Panc1 (cell line): ENCODE results near the gene GNLY. TPM values are rescaled to one million over a fixed set of nuclear protein-coding genes. Genes with fewer than 3 reads are reported as not detected.

Experiments
- ATAC-seq: fragments of 200-7000 bp; cut with Tn5 transposase; 2 replicates; pipeline ENCODE4 v1.9.1; 2020; ENCODE audit warnings: mild to moderate bottlenecking, moderate library complexity
- BruUV-seq: library from RNA; stranded (reverse); fragments of 400-500 nt; replicated peaks from 2 replicates; lab custom pipeline; 2021; lab: Mats Ljungman, UMichigan
- CTCF ChIA-PET: fragments of 300-600 bp; sonication (Branson Sonifier 250); formaldehyde crosslinking; loops from one replicate; lab custom pipeline; 2022; ENCODE audit warnings: antibody characterized with exemption; lab: Charles Lee
- POLR2A ChIA-PET: fragments of 300-600 bp; sonication (Branson Sonifier 250); formaldehyde crosslinking; loops from one replicate; lab custom pipeline; 2022; ENCODE audit warnings: antibody characterized with exemption; lab: Charles Lee
- DNase-seq: peaks from one replicate; pipeline ENCODE4 v3.0.0-alpha.2; 2010; ENCODE audit warnings: low read depth, low spot score
- H3K27ac ChIP-seq: 2 replicates; pipeline ENCODE4 v1.5.1; 2011; ENCODE audit warnings: mild to moderate bottlenecking, low read length, inconsistent platforms
- H3K27me3 ChIP-seq: fragments of 200-500 bp; sonication (Bioruptor generic); 2 replicates; pipeline ENCODE4 v1.6.0; 2014; ENCODE audit warnings: low read length, inconsistent platforms; ENCODE audit not compliant: control insufficient read depth, insufficient read depth
- H3K36me3 ChIP-seq: fragments of 200-500 bp; sonication (Bioruptor generic); 2 replicates; pipeline ENCODE4 v1.5.1; 2014; ENCODE audit warnings: inconsistent platforms, mild to moderate bottlenecking, low read length, moderate library complexity; ENCODE audit not compliant: control insufficient read depth, insufficient read depth
- H3K4me1 ChIP-seq: 2 replicates; pipeline ENCODE4 v1.5.1; 2011; ENCODE audit warnings: inconsistent platforms, mild to moderate bottlenecking, low read length, moderate library complexity; ENCODE audit not compliant: control insufficient read depth, insufficient read depth
- H3K4me3 ChIP-seq, 2 experiments: 2 replicates each; pipeline ENCODE4 v1.5.1; 2011 to 2012; ENCODE audit warnings: low read depth in 2 of 2, low read length in 2 of 2, mild to moderate bottlenecking in 2 of 2, inconsistent platforms in 1 of 2, moderate library complexity in 1 of 2
- H3K9me3 ChIP-seq: fragments of 200-500 bp; sonication (Bioruptor generic); 2 replicates; pipeline ENCODE4 v1.5.1; 2014; ENCODE audit warnings: low read depth, mild to moderate bottlenecking, inconsistent platforms, low read length, moderate library complexity; ENCODE audit not compliant: control insufficient read depth, insufficient read depth
- SIN3A ChIP-seq: IDR thresholded peaks from 2 replicates; pipeline ENCODE4 v1.6.1; 2012; ENCODE audit warnings: low read depth, mild to moderate bottlenecking, low read length, moderate library complexity, borderline replicate concordance; ENCODE audit not compliant: insufficient read depth
- TCF7L2 ChIP-seq: IDR thresholded peaks from 2 replicates; pipeline ENCODE4 v1.6.1; 2011; ENCODE audit warnings: mild to moderate bottlenecking, low read depth, low read length, inconsistent platforms
- in situ Hi-C: cut with HindIII; loops from 2 replicates; pipeline ENCODE4 v1.10.0; 2016; ENCODE audit warnings: low sequenced_read_pairs, low pct_unique_long_range_greater_than_20kb
- intact Hi-C: fragments of 100-400 bp; cut with micrococcal nuclease; formaldehyde crosslinking; loops from one replicate; pipeline ENCODE4 v1.10.0; 2022; ENCODE audit not compliant: unreplicated experiment
- total RNA-seq: library from RNA; stranded (reverse); gene quantifications from one replicate; pipeline ENCODE4 v1.2.1, GENCODE V29; 2021; ENCODE audit not compliant: unreplicated experiment
- TF ChIP-seq, protein P1 (sequence below), 2 experiments: IDR thresholded peaks; 2 replicates each; pipeline ENCODE4 v1.6.1; 2011 to 2012; ENCODE audit warnings: low read depth in 2 of 2, control low read depth in 1 of 2, low read length in 1 of 2, mild to moderate bottlenecking in 1 of 2, moderate library complexity in 1 of 2; ENCODE audit not compliant: insufficient read depth in 1 of 2

Gene GNLY
- total RNA-seq, 1 experiment from 2014 or later: not detected

GRCh38 chr2:85732467-85733120 is 38.4 kb downstream of the GNLY start:
- H3K27ac ChIP-seq: no peak overlapping the region
- no peak overlapping the region for H3K4me3 ChIP-seq
- TF ChIP-seq TCF7L2: no peak
- no peaks in the 10 kb centered on the region for H3K9me3 ChIP-seq
- no TSS peak for BruUV-seq
- no peak for ATAC-seq
- intact Hi-C loops (no loop called here), in situ Hi-C loops (no loop called here)
- no peaks in the 10 kb centered on the region for H3K36me3 ChIP-seq
- peaks cover 11% of the 10 kb centered on the region for H3K4me1 ChIP-seq
- ChIA-PET CTCF (interaction anchor here (0.6 kb wide), 1 partner anchor 31 kb away, joined by 3 read pairs; no protein-coding TSS in a partner anchor), POLR2A (no interaction called here)
- DNase-seq: no peak
- H3K27me3 ChIP-seq: no peaks in the 10 kb centered on the region

DNA sequence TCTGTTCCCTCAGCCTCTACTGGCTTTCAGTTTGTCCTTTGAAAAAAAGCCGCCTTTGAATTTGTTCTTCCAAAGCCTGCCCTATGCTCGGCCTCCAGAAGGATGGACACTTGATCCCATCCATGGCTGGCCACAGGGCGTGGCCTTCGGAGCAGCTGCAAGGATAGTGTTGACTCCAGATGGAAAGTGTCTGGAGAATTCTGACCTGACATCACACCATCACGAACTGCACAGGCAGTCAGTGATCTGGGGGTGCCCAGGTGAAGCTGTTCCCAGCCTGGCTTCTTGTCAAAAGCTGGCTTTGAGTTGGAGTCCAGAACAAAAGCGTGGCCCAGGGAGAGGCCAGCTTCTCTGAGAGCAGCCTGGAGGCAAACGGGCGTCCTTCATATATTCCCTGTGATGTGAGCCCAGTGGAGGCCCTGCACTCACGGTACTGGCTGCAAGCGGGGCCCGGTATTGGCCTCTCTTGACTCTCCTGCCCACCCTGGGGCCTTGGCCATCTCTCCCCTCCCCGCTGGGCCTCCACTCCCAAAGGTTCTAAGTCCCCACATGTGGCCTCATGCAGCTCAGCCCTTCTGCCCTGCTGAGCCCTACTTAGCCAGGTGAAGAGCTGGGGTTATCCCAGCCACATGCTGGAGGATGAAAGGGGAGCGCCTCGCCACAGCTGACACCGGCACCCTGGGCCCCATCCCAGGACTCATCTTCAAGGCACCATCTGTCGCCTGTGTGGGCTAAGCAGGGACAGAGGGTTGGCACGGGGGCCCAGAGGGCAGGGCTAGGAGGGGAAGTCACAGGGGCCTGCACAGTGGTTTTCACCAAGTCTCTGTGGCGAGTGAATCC is 39.2 kb downstream of the GNLY start:
- ATAC-seq (no peak), DNase-seq (no peak)
- Histone ChIP-seq H3K4me3 (no peak overlapping the region), H3K36me3 (no peaks in the 10 kb centered on the region), H3K27me3 (no peaks in the 10 kb centered on the region), H3K9me3 (no peaks in the 10 kb centered on the region), H3K4me1 (peaks cover 5% of the 10 kb centered on the region; the same call in 1 of the 2 replicates), H3K27ac (no peak overlapping the region)
- in situ Hi-C loops: no loop called here
- no peak for TF ChIP-seq SIN3A
- TF ChIP-seq TCF7L2: no peak
- TF ChIP-seq, protein P1, sequence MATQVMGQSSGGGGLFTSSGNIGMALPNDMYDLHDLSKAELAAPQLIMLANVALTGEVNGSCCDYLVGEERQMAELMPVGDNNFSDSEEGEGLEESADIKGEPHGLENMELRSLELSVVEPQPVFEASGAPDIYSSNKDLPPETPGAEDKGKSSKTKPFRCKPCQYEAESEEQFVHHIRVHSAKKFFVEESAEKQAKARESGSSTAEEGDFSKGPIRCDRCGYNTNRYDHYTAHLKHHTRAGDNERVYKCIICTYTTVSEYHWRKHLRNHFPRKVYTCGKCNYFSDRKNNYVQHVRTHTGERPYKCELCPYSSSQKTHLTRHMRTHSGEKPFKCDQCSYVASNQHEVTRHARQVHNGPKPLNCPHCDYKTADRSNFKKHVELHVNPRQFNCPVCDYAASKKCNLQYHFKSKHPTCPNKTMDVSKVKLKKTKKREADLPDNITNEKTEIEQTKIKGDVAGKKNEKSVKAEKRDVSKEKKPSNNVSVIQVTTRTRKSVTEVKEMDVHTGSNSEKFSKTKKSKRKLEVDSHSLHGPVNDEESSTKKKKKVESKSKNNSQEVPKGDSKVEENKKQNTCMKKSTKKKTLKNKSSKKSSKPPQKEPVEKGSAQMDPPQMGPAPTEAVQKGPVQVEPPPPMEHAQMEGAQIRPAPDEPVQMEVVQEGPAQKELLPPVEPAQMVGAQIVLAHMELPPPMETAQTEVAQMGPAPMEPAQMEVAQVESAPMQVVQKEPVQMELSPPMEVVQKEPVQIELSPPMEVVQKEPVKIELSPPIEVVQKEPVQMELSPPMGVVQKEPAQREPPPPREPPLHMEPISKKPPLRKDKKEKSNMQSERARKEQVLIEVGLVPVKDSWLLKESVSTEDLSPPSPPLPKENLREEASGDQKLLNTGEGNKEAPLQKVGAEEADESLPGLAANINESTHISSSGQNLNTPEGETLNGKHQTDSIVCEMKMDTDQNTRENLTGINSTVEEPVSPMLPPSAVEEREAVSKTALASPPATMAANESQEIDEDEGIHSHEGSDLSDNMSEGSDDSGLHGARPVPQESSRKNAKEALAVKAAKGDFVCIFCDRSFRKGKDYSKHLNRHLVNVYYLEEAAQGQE (IDR thresholded peaks at IDR 0.05; ENCODE audit: insufficient read depth in 1 of 2, low read depth in 2 of 2, low read length in 1 of 2): no peak
- ChIA-PET CTCF (no interaction called here), POLR2A (no interaction called here)
- intact Hi-C loops: no loop called here
- no TSS peak for BruUV-seq

GRCh38 chr2:85734015-85734414 is 39.9 kb downstream of the GNLY start:
- intact Hi-C loops: no loop called here
- POLR2A ChIA-PET: interaction anchor here (0.8 kb wide), 1 partner anchor 11 kb away, joined by 3 read pairs; no protein-coding TSS in a partner anchor
- Histone ChIP-seq H3K27ac (no peak overlapping the region), H3K36me3 (no peaks in the 10 kb centered on the region), H3K27me3 (no peaks in the 10 kb centered on the region), H3K4me3 (no peak overlapping the region), H3K9me3 (no peaks in the 10 kb centered on the region), H3K4me1 (peaks cover 3% of the 10 kb centered on the region; the same call in 1 of the 2 replicates)
- no peak for TF ChIP-seq TCF7L2
- CTCF ChIA-PET: no interaction called here
- BruUV-seq: no TSS peak
- in situ Hi-C loops: no loop called here
- ATAC-seq (no peak), DNase-seq (no peak)
